Panc1 (cell line): ENCODE data around the gene WASHC3. TPM values are rescaled to one million over a fixed set of nuclear protein-coding genes. Genes with fewer than 3 reads are reported as not detected.

Experiments
- ATAC-seq: fragments of 200-7000 bp; cut with Tn5 transposase; 2 replicates; pipeline ENCODE4 v1.9.1; 2020; ENCODE audit warnings: mild to moderate bottlenecking, moderate library complexity
- BruUV-seq: library from RNA; stranded (reverse); fragments of 400-500 nt; replicated peaks from 2 replicates; lab custom pipeline; 2021; lab: Mats Ljungman, UMichigan
- CTCF ChIA-PET: fragments of 300-600 bp; sonication (Branson Sonifier 250); formaldehyde crosslinking; loops from one replicate; lab custom pipeline; 2022; ENCODE audit warnings: antibody characterized with exemption; lab: Charles Lee
- POLR2A ChIA-PET: fragments of 300-600 bp; sonication (Branson Sonifier 250); formaldehyde crosslinking; loops from one replicate; lab custom pipeline; 2022; ENCODE audit warnings: antibody characterized with exemption; lab: Charles Lee
- DNase-seq: peaks from one replicate; pipeline ENCODE4 v3.0.0-alpha.2; 2010; ENCODE audit warnings: low read depth, low spot score
- H3K27ac ChIP-seq: 2 replicates; pipeline ENCODE4 v1.5.1; 2011; ENCODE audit warnings: mild to moderate bottlenecking, low read length, inconsistent platforms
- H3K27me3 ChIP-seq: fragments of 200-500 bp; sonication (Bioruptor generic); 2 replicates; pipeline ENCODE4 v1.6.0; 2014; ENCODE audit warnings: low read length, inconsistent platforms; ENCODE audit not compliant: control insufficient read depth, insufficient read depth
- H3K36me3 ChIP-seq: fragments of 200-500 bp; sonication (Bioruptor generic); 2 replicates; pipeline ENCODE4 v1.5.1; 2014; ENCODE audit warnings: inconsistent platforms, mild to moderate bottlenecking, low read length, moderate library complexity; ENCODE audit not compliant: control insufficient read depth, insufficient read depth
- H3K4me1 ChIP-seq: 2 replicates; pipeline ENCODE4 v1.5.1; 2011; ENCODE audit warnings: inconsistent platforms, mild to moderate bottlenecking, low read length, moderate library complexity; ENCODE audit not compliant: control insufficient read depth, insufficient read depth
- H3K4me3 ChIP-seq, 2 experiments: 2 replicates each; pipeline ENCODE4 v1.5.1; 2011 to 2012; ENCODE audit warnings: low read depth in 2 of 2, low read length in 2 of 2, mild to moderate bottlenecking in 2 of 2, inconsistent platforms in 1 of 2, moderate library complexity in 1 of 2
- H3K9me3 ChIP-seq: fragments of 200-500 bp; sonication (Bioruptor generic); 2 replicates; pipeline ENCODE4 v1.5.1; 2014; ENCODE audit warnings: low read depth, mild to moderate bottlenecking, inconsistent platforms, low read length, moderate library complexity; ENCODE audit not compliant: control insufficient read depth, insufficient read depth
- CTCF ChIP-seq: fragments of 450-650 bp; IDR thresholded peaks from 2 replicates; pipeline ENCODE4 v1.5.1; 2017; ENCODE audit warnings: mild to moderate bottlenecking
- POLR2AphosphoS5 ChIP-seq: IDR thresholded peaks from 2 replicates; pipeline ENCODE4 v1.6.1; 2012; ENCODE audit warnings: mild to moderate bottlenecking, low read depth, low read length, moderate library complexity
- REST ChIP-seq, 2 experiments: IDR thresholded peaks; 2 replicates each; pipeline ENCODE4 v1.6.1; 2011 to 2012; ENCODE audit warnings: low read depth in 2 of 2, control low read depth in 1 of 2, low read length in 1 of 2, mild to moderate bottlenecking in 1 of 2, moderate library complexity in 1 of 2; ENCODE audit not compliant: insufficient read depth in 1 of 2
- SIN3A ChIP-seq: IDR thresholded peaks from 2 replicates; pipeline ENCODE4 v1.6.1; 2012; ENCODE audit warnings: low read depth, mild to moderate bottlenecking, low read length, moderate library complexity, borderline replicate concordance; ENCODE audit not compliant: insufficient read depth
- TCF7L2 ChIP-seq: IDR thresholded peaks from 2 replicates; pipeline ENCODE4 v1.6.1; 2011; ENCODE audit warnings: mild to moderate bottlenecking, low read depth, low read length, inconsistent platforms
- in situ Hi-C: cut with HindIII; loops from 2 replicates; pipeline ENCODE4 v1.10.0; 2016; ENCODE audit warnings: low sequenced_read_pairs, low pct_unique_long_range_greater_than_20kb
- intact Hi-C: fragments of 100-400 bp; cut with micrococcal nuclease; formaldehyde crosslinking; loops from one replicate; pipeline ENCODE4 v1.10.0; 2022; ENCODE audit not compliant: unreplicated experiment
- total RNA-seq: library from RNA; stranded (reverse); gene quantifications from one replicate; pipeline ENCODE4 v1.2.1, GENCODE V29; 2021; ENCODE audit not compliant: unreplicated experiment

Gene WASHC3
- total RNA-seq, 1 experiment from 2014 or later = 21.5 TPM

DNA sequence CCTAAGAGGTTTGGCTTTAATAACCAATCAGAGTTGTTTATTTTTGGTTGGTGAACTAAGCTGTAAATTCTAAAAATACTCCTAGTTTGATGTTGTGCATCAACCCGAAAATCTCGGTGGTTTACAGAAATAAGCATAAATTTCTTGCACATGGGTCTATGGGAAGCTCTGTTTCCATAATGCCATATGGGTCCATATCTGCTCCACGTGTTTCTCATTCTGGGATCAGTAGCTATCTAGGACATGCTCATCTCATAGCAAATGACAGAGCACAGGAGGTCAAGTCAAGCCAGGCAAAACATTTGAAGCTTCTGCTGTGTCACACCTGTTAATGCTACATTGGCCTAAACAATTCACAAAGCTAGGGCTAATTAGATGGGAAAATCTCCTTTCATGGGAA, 35.1 kb upstream of the WASHC3 start:
- intact Hi-C loops = no loop called here
- Histone ChIP-seq H3K9me3 (no peaks in the 10 kb centered on the region), H3K4me1 (no peaks in the 10 kb centered on the region), H3K27ac (no peak overlapping the region), H3K27me3 (no peaks in the 10 kb centered on the region), H3K4me3 (no peak overlapping the region), H3K36me3 (peaks cover 20% of the 10 kb centered on the region)
- in situ Hi-C loops = no loop called here
- ATAC-seq (no peak), DNase-seq (no peak)
- ChIA-PET POLR2A (no interaction called here), CTCF (interaction anchor here (0.6 kb wide), 1 partner anchor 643 kb away, joined by 4 read pairs; no protein-coding TSS in a partner anchor)
- no peak for TF ChIP-seq POLR2AphosphoS5
- no peak for TF ChIP-seq CTCF
- no peak for TF ChIP-seq REST (IDR thresholded peaks at IDR 0.05; ENCODE audit: insufficient read depth in 1 of 2, low read depth in 2 of 2, low read length in 1 of 2)
- TF ChIP-seq TCF7L2 = no peak
- TF ChIP-seq SIN3A = no peak
- BruUV-seq = no TSS peak

- no peaks in the 10 kb centered on the region for H3K27me3 ChIP-seq
- intact Hi-C loops = no loop called here
- ATAC-seq (peak; percentile 70; the same call in 1 of the 2 replicates), DNase-seq (no peak)
- no peaks in the 10 kb centered on the region for H3K4me1 ChIP-seq
- peaks cover 20% of the 10 kb centered on the region for H3K36me3 ChIP-seq
- H3K27ac ChIP-seq = no peak overlapping the region
- ChIA-PET CTCF (interaction anchor here (0.5 to 0.6 kb wide), 3 partner anchors 17 to 389 kb away, joined by 3 to 4 read pairs (median 3); no protein-coding TSS in a partner anchor), POLR2A (no interaction called here)
- in situ Hi-C loops = no loop called here
- no TSS peak for BruUV-seq
- TF ChIP-seq CTCF (peak; percentile 56; the same call in 1 of the 2 replicates), POLR2AphosphoS5 (no peak)
- no peak overlapping the region for H3K4me3 ChIP-seq
- no peaks in the 10 kb centered on the region for H3K9me3 ChIP-seq
Measured at GRCh38 chr12:102095677-102096263, 34.0 kb upstream of the WASHC3 start.
